Measurements from ENCODE around the gene OPCML.

Gene OPCML

GRCh38 chr11:133425992-133426391, 106.3 kb downstream of the OPCML start:
- no peak for DNase-seq
- TF ChIP-seq CTCF (IDR thresholded peaks at IDR 0.05; ENCODE audit: low read depth, low read length): no peak
- Histone ChIP-seq H3K27me3 (ENCODE audit: insufficient read depth, low read depth, severe bottlenecking) (peaks cover 2% of the 10 kb centered on the region), H3K36me3 (no peaks in the 10 kb centered on the region), H3K9me3 (ENCODE audit: severe bottlenecking) (no peaks in the 10 kb centered on the region), H3K4me3 (ENCODE audit: low read depth, low read length) (no peak overlapping the region), H3K27ac (no peak overlapping the region)

GRCh38 chr11:133425245-133425644, 107.1 kb downstream of the OPCML start:
- no peak for DNase-seq
- TF ChIP-seq CTCF (IDR thresholded peaks at IDR 0.05; ENCODE audit: low read depth, low read length): no peak
- no peak overlapping the region for H3K27ac ChIP-seq

GRCh38 chr11:133418218-133418617, 114.1 kb downstream of the OPCML start:
- TF ChIP-seq CTCF (IDR thresholded peaks at IDR 0.05; ENCODE audit: low read depth, low read length): no peak
- H3K36me3 ChIP-seq: no peaks in the 10 kb centered on the region
- H3K4me3 ChIP-seq (ENCODE audit: low read depth, low read length): no peak overlapping the region
- no peak overlapping the region for H3K27ac ChIP-seq
- no peaks in the 10 kb centered on the region for H3K27me3 ChIP-seq (ENCODE audit: insufficient read depth, low read depth, severe bottlenecking)
- DNase-seq: no peak
- no peaks in the 10 kb centered on the region for H3K9me3 ChIP-seq (ENCODE audit: severe bottlenecking)

More at GRCh38 chr11:133425245-133425644, 107.1 kb downstream of the OPCML start:
- Histone ChIP-seq H3K36me3 (no peaks in the 10 kb centered on the region), H3K9me3 (ENCODE audit: severe bottlenecking) (no peaks in the 10 kb centered on the region), H3K27me3 (ENCODE audit: insufficient read depth, low read depth, severe bottlenecking) (peaks cover 2% of the 10 kb centered on the region), H3K4me3 (ENCODE audit: low read depth, low read length) (no peak overlapping the region)

GRCh38 chr11:133414506-133414905, 117.8 kb downstream of the OPCML start:
- Histone ChIP-seq H3K27ac (no peak overlapping the region), H3K9me3 (ENCODE audit: severe bottlenecking) (no peaks in the 10 kb centered on the region), H3K27me3 (ENCODE audit: insufficient read depth, low read depth, severe bottlenecking) (peaks cover under 1% of the 10 kb centered on the region), H3K36me3 (no peaks in the 10 kb centered on the region), H3K4me3 (ENCODE audit: low read depth, low read length) (no peak overlapping the region)
- DNase-seq: peak; percentile 43
- TF ChIP-seq CTCF (IDR thresholded peaks at IDR 0.05; ENCODE audit: low read depth, low read length): no peak

- no peak for DNase-seq
Measured at GRCh38 chr11:133413703-133414102, 118.6 kb downstream of the OPCML start.

More at GRCh38 chr11:133413703-133414102, 118.6 kb downstream of the OPCML start:
- Histone ChIP-seq H3K36me3 (no peaks in the 10 kb centered on the region), H3K4me3 (ENCODE audit: low read depth, low read length) (no peak overlapping the region), H3K27me3 (ENCODE audit: insufficient read depth, low read depth, severe bottlenecking) (peaks cover 4% of the 10 kb centered on the region), H3K9me3 (ENCODE audit: severe bottlenecking) (no peaks in the 10 kb centered on the region), H3K27ac (no peak overlapping the region)
- no peak for TF ChIP-seq CTCF (IDR thresholded peaks at IDR 0.05; ENCODE audit: low read depth, low read length)

Measured in WERI-Rb-1 (cell line).